Spinal cord (tissue), 10 donors: ENCODE measurements around the gene MAN2A2. TPM values are rescaled to one million over a fixed set of nuclear protein-coding genes. Genes with fewer than 3 reads are reported as not detected.

Experiments used
- DNase-seq, 6 donors: peaks; one replicate each; pipeline versions ENCODE4 v3.0.0 to v3.0.0-alpha.2; 2013 to 2015; ENCODE audit warnings: low spot score in 6 of 6, low read depth in 4 of 6
- H3K27ac ChIP-seq: one replicate; pipeline ENCODE4 v1.5.1; 2013; ENCODE audit warnings: low read depth, low read length, control low read depth
- H3K27me3 ChIP-seq: one replicate; pipeline ENCODE4 v1.6.1; 2013; ENCODE audit warnings: low read length; ENCODE audit not compliant: control insufficient read depth, insufficient read depth
- H3K36me3 ChIP-seq: one replicate; pipeline ENCODE4 v1.6.1; 2013; ENCODE audit warnings: low read length; ENCODE audit not compliant: control insufficient read depth, insufficient read depth
- H3K4me1 ChIP-seq: one replicate; pipeline ENCODE4 v1.6.1; 2013; ENCODE audit warnings: low read length; ENCODE audit not compliant: control insufficient read depth, insufficient read depth
- H3K4me3 ChIP-seq: one replicate; pipeline ENCODE4 v1.5.1; 2013; ENCODE audit warnings: low read depth, low read length, control low read depth
- H3K9me3 ChIP-seq: one replicate; pipeline ENCODE4 v1.6.1; 2013; ENCODE audit warnings: low read length; ENCODE audit not compliant: control insufficient read depth, insufficient read depth
- WGBS: methylation state at CpG from one replicate; pipeline ENCODE4 v1.1.5; 2013; ENCODE audit warnings: missing lambda C conversion rate; ENCODE audit not compliant: insufficient coverage; 5-methylcytosine and 5-hydroxymethylcytosine counted together
- polyA plus RNA-seq, 2 donors: library from polyadenylated mRNA; unstranded; fragments of 120-200 nt; gene quantifications; one replicate each; pipeline ENCODE4 v1.2.1, GENCODE V29; 2013; ENCODE audit not compliant: insufficient read length in 2 of 2
- total RNA-seq, 2 donors: library from RNA; depleted of rRNA in 1 of 2; stranded (reverse); fragments of 120-200 nt in 1 of 2; fragments of >200 nt in 1 of 2; gene quantifications; one replicate each; pipeline versions ENCODE4 v1.2.3 to v1.2.4, GENCODE V29; 2013 to 2014
- donor health status: healthy.

The MAN2A2 gene
- total and polyA plus RNA-seq, 4 donors: 25.3 to 128 (median 81.2) TPM

- no peaks in the 10 kb centered on the region for H3K36me3 ChIP-seq
- WGBS: 78% methylated on average over 5 of the region's 5 CpGs
- H3K4me1 ChIP-seq: no peaks in the 10 kb centered on the region
- no peak for DNase-seq
- no peaks in the 10 kb centered on the region for H3K9me3 ChIP-seq
- no peaks in the 10 kb centered on the region for H3K27me3 ChIP-seq
- H3K27ac ChIP-seq: no peak overlapping the region
- no peak overlapping the region for H3K4me3 ChIP-seq
These were observed 39.9 kb upstream of the MAN2A2 start for GRCh38 chr15:90862964-90863778.

DNA sequence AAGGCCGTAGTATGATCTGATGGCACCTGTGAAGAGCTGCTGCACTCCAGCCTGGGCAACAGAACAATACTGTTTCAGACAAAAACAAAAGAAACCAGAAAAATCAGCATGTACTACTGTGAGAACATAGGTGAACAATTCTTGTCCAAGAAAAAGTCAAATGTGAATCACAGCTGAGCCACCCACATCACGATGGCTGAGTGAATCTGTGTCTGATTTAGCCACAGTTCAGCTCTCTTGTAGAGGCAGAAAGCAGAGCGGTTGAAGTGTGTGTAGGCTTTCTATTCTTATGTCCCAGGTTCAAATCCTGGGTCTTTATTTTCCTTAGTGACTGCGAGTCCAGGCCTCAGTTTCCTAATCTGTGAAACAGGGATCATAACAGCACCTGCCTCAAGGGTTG, 39.1 kb upstream of the MAN2A2 start:
- WGBS: 78% methylated on average over 3 of the region's 4 CpGs

GRCh38 chr15:90864507-90864906, 38.6 kb upstream of the MAN2A2 start:
- DNase-seq: no peak
- H3K9me3 ChIP-seq: no peaks in the 10 kb centered on the region
- no peaks in the 10 kb centered on the region for H3K27me3 ChIP-seq
- no peak overlapping the region for H3K27ac ChIP-seq
- H3K4me1 ChIP-seq: peaks cover 7% of the 10 kb centered on the region
- H3K36me3 ChIP-seq: no peaks in the 10 kb centered on the region
- H3K4me3 ChIP-seq: no peak overlapping the region
- WGBS: 96% methylated on average over 8 of the region's 10 CpGs

More for the DNA sequence above, 39.1 kb upstream of the MAN2A2 start:
- Histone ChIP-seq H3K27ac (no peak overlapping the region), H3K4me1 (peaks cover 2% of the 10 kb centered on the region), H3K27me3 (no peaks in the 10 kb centered on the region), H3K36me3 (no peaks in the 10 kb centered on the region), H3K4me3 (no peak overlapping the region), H3K9me3 (no peaks in the 10 kb centered on the region)
- DNase-seq: no peak

- no peaks in the 10 kb centered on the region for H3K36me3 ChIP-seq
- H3K4me3 ChIP-seq: no peak overlapping the region
- 94% methylated on average over 3 of the region's 4 CpGs for WGBS
- no peaks in the 10 kb centered on the region for H3K9me3 ChIP-seq
- no peaks in the 10 kb centered on the region for H3K27me3 ChIP-seq
- peaks cover 16% of the 10 kb centered on the region for H3K4me1 ChIP-seq
- no peak for DNase-seq
- H3K27ac ChIP-seq: no peak overlapping the region
These were observed 37.4 kb upstream of the MAN2A2 start for GRCh38 chr15:90865702-90866101.

- H3K36me3 ChIP-seq: no peaks in the 10 kb centered on the region
- WGBS: 65% methylated on average over 14 of the region's 16 CpGs
These were observed 36.9 kb upstream of the MAN2A2 start for GRCh38 chr15:90866161-90866715.

GRCh38 chr15:90866800-90867199, 36.3 kb upstream of the MAN2A2 start:
- Histone ChIP-seq H3K27ac (no peak overlapping the region), H3K4me1 (peaks cover 19% of the 10 kb centered on the region), H3K36me3 (no peaks in the 10 kb centered on the region), H3K4me3 (no peak overlapping the region), H3K9me3 (no peaks in the 10 kb centered on the region), H3K27me3 (no peaks in the 10 kb centered on the region)
- DNase-seq: no peak
- 100% methylated on average over 1 of the region's 3 CpGs for WGBS

More at GRCh38 chr15:90866161-90866715, 36.9 kb upstream of the MAN2A2 start:
- no peaks in the 10 kb centered on the region for H3K9me3 ChIP-seq
- H3K27me3 ChIP-seq: no peaks in the 10 kb centered on the region
- H3K27ac ChIP-seq: no peak overlapping the region
- DNase-seq: peak in 1 of 6 donors; percentile 25
- H3K4me1 ChIP-seq: peaks cover 19% of the 10 kb centered on the region
- no peak overlapping the region for H3K4me3 ChIP-seq

DNA sequence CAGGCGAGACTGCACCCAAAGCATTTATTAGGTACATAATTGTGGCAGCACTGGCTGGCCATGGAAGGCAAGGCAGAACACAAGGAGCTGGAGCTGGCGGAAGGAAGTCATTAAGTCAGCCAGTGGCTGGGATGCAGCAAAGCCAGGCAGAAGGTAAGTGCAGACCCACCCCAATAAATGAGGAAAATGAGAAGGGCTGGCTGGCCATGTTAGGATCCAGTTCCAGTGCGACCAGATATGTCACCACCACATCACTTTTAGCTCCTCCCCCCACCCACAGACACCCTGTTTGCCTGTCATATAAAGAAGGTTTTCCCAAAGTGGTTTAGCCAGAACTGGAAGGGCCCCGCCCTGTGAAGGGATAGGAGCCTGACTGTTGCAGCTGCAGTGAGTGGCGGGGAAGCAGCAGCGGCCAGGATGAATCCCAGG, 34.8 kb upstream of the MAN2A2 start, which contains the start of gene FURIN:
Gene FURIN, plus strand, starts transcription at position 328 of the 429 bp plus-strand sequence. CDS start 7,153 bp downstream, outside the sequence.
- H3K4me3 ChIP-seq: no peak within 1 kb of the TSS
- WGBS: 91% methylated on average over 6 of the region's 6 CpGs
- peak within 1 kb of the TSS; percentile 11 for H3K27ac ChIP-seq
- no peaks in the 10 kb centered on the region for H3K27me3 ChIP-seq
- DNase-seq: no peak
- H3K4me1 ChIP-seq: peaks cover 31% of the 10 kb centered on the region
- H3K9me3 ChIP-seq: no peaks in the 10 kb centered on the region
- H3K36me3 ChIP-seq: no peaks in the 10 kb centered on the region

DNA sequence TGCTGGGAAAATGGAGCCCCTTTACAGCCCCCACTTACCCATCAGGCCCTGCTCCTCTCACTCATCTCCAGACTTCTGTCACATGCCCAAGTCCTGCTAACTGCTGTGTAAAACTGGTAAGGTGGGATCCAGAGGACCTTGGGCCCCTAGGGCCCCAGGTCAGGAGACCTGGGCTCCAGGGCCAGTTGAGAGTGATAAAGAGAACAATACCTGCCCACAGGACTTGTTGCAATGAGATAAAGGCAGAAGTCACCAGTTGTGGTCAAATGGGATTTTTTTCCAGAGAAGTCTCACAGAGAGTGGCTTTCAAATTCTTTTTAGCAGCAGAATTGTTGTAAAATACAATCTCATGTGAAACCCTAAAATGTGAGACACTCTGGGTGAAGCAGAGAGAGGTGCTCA, 34.0 kb upstream of the MAN2A2 start:
- no peak for DNase-seq
- H3K4me3 ChIP-seq: no peak overlapping the region
- no peaks in the 10 kb centered on the region for H3K9me3 ChIP-seq
- H3K27me3 ChIP-seq: no peaks in the 10 kb centered on the region
- H3K27ac ChIP-seq: no peak overlapping the region
- H3K36me3 ChIP-seq: peaks cover 7% of the 10 kb centered on the region
- H3K4me1 ChIP-seq: peaks cover 39% of the 10 kb centered on the region

- WGBS: 61% methylated on average over 4 of the region's 9 CpGs
- Histone ChIP-seq H3K27ac (peak overlapping the region; percentile 11), H3K27me3 (no peaks in the 10 kb centered on the region), H3K4me3 (no peak overlapping the region), H3K9me3 (no peaks in the 10 kb centered on the region), H3K36me3 (peaks cover 10% of the 10 kb centered on the region), H3K4me1 (peaks cover 42% of the 10 kb centered on the region)
- DNase-seq: peak in 1 of 6 donors; percentile 46
These were observed 33.3 kb upstream of the MAN2A2 start for GRCh38 chr15:90869601-90870353.
